HCT116 (cell line): ENCODE results near the gene HPGDS.
"Not testable (repeated sequence)": the region's sequence is repeated elsewhere in the genome, so short reads cannot be mapped to it uniquely, and the experiment has no call there.

ENCODE experiments used
- POLR2A ChIP-seq: IDR thresholded peaks from 2 replicates; pipeline ENCODE4 v1.7.0; 2011; ENCODE audit warnings: borderline replicate concordance; ENCODE audit not compliant: insufficient read depth, insufficient read length; ENCODE audit errors: extremely low read depth
- RAD21 ChIP-seq: IDR thresholded peaks from 2 replicates; pipeline ENCODE4 v1.6.1; 2012; ENCODE audit warnings: low read depth, mild to moderate bottlenecking
- TCF7L2 ChIP-seq: IDR thresholded peaks from 2 replicates; pipeline ENCODE4 v1.7.0; 2011; ENCODE audit warnings: borderline replicate concordance, inconsistent platforms; ENCODE audit not compliant: insufficient read depth, insufficient read length; ENCODE audit errors: extremely low read depth
- ZNF274 ChIP-seq: fragments of 200-500 bp; sonication (Bioruptor generic); IDR thresholded peaks from 2 replicates; pipeline ENCODE4 v1.6.1; 2014; ENCODE audit warnings: mild to moderate bottlenecking, low read depth, low read length, inconsistent platforms
- TF ChIP-seq, protein P1 (sequence below), 3 experiments: fragments of 200-600 bp in 1 of 3; sonication (generic) in 1 of 3; IDR thresholded peaks in 2 of 3; conservative IDR thresholded peaks in 1 of 3; 2 replicates each; pipeline ENCODE4 v1.5.1; 2012 to 2017; ENCODE audit warnings: low read depth in 2 of 3, low read length in 2 of 3, antibody characterized with exemption in 1 of 3, borderline replicate concordance in 1 of 3, control low read depth in 1 of 3, mild to moderate bottlenecking in 1 of 3, mixed read lengths in 1 of 3, mixed run types in 1 of 3, moderate library complexity in 1 of 3; ENCODE audit not compliant: insufficient read depth in 1 of 3

DNA sequence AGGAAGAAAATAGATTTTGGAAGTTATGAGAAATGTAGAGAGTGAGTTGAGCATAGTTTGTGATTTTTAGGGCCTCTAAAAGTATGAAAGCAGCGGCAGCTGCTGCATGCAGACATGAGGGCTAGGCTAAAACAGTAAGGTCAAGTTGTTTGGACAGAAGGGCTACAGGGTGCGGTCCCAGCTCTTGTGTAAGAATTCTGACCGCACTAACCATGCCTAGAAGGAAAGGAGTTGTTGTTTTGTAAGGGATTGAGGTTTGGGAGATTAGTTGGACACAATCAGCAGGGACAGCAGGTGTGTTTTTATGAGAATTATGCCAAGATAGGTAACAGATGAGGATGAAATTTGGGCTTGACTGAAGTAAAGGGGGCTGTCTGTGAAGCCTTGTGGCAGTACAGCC lies 42.8 kb upstream of the HPGDS start:
- TF ChIP-seq, protein P1, sequence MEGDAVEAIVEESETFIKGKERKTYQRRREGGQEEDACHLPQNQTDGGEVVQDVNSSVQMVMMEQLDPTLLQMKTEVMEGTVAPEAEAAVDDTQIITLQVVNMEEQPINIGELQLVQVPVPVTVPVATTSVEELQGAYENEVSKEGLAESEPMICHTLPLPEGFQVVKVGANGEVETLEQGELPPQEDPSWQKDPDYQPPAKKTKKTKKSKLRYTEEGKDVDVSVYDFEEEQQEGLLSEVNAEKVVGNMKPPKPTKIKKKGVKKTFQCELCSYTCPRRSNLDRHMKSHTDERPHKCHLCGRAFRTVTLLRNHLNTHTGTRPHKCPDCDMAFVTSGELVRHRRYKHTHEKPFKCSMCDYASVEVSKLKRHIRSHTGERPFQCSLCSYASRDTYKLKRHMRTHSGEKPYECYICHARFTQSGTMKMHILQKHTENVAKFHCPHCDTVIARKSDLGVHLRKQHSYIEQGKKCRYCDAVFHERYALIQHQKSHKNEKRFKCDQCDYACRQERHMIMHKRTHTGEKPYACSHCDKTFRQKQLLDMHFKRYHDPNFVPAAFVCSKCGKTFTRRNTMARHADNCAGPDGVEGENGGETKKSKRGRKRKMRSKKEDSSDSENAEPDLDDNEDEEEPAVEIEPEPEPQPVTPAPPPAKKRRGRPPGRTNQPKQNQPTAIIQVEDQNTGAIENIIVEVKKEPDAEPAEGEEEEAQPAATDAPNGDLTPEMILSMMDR (IDR thresholded peaks at IDR 0.05 in 2 of 3, conservative IDR thresholded peaks at IDR 0.05 in 1 of 3; ENCODE audit: borderline replicate concordance in 1 of 3, insufficient read depth in 1 of 3, low read depth in 2 of 3, low read length in 2 of 3) = not testable (repeated sequence)
- TF ChIP-seq TCF7L2, ZNF274, RAD21, POLR2A: not testable (repeated sequence)
